D721Med (cell line): ENCODE results near the gene NKD1.

Experiments used
- DNase-seq: peaks from one replicate; pipeline ENCODE4 v3.0.0; 2011; ENCODE audit warnings: low spot score; ENCODE audit not compliant: insufficient read length
- FAIRE-seq: peaks from 2 replicates; lab custom pipeline; 2011; peaks lifted over from hg19 to GRCh38; lab: Jason Lieb, UNC
- TF ChIP-seq, protein P1 (sequence below): IDR thresholded peaks from 2 replicates; pipeline ENCODE4 v1.5.1; 2012; ENCODE audit warnings: mild to moderate bottlenecking, control low read depth; ENCODE audit not compliant: insufficient read depth; ENCODE audit errors: missing control alignments

NKD1 gene

GRCh38 chr16:50631985-50632576, 83.9 kb downstream of the NKD1 start:
- TF ChIP-seq, protein P1, sequence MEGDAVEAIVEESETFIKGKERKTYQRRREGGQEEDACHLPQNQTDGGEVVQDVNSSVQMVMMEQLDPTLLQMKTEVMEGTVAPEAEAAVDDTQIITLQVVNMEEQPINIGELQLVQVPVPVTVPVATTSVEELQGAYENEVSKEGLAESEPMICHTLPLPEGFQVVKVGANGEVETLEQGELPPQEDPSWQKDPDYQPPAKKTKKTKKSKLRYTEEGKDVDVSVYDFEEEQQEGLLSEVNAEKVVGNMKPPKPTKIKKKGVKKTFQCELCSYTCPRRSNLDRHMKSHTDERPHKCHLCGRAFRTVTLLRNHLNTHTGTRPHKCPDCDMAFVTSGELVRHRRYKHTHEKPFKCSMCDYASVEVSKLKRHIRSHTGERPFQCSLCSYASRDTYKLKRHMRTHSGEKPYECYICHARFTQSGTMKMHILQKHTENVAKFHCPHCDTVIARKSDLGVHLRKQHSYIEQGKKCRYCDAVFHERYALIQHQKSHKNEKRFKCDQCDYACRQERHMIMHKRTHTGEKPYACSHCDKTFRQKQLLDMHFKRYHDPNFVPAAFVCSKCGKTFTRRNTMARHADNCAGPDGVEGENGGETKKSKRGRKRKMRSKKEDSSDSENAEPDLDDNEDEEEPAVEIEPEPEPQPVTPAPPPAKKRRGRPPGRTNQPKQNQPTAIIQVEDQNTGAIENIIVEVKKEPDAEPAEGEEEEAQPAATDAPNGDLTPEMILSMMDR, result no peak
- FAIRE-seq, result no peak
- no peak for DNase-seq

DNA sequence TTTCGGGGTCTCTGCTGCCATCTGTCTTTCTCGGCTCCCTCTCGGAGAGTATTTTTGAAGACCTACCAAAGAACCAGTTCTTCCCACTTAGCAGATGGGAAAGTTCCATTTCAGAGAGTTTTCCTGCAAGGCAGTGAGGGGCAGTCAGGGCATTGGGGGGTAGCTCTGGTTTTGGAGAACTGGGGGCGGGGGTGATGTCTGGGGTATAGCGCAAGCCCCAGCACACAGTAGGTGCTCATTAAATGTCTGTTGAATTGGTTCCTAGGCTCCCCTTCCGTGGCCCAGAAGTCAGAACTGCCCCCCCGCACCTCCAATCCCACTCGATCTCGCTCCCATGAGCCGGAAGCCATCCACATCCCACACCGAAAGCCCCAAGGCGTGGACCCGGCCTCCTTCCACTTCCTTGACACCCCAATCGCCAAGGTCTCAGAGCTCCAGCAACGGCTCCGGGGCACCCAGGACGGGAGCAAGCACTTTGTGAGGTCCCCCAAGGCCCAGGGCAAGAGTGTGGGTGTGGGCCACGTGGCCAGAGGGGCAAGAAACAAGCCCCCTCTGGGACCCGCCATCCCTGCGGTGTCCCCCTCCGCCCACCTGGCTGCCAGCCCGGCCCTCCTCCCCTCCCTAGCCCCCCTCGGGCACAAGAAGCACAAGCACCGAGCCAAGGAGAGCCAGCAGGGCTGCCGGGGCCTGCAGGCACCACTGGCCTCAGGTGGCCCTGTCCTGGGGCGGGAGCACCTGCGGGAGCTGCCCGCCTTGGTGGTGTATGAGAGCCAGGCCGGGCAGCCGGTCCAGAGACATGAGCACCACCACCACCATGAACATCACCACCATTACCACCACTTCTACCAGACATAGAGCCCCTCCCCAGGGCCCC, 85.0 kb downstream of the NKD1 start:
- TF ChIP-seq, protein P1, result no peak
- FAIRE-seq (no peak), DNase-seq (no peak)

DNA sequence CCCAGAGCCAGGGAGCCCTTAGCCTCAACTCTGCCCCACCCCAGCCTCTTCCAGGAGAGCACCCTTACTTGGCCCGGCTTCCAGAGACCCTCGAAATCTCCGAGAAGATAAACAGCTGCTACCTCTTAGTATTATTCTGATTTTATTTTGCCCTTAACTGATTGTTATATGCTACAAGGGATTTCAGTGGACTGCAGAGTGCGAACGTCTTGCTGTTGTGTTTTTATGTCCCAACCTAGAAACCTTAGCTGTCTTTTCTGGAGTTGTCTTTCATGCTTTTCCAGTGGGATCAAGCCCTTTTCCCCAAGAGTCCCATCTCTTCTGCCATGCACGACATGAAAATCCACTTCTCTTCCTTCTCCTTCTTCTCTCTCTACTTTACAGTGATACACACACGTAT, 85.9 kb downstream of the NKD1 start:
- TF ChIP-seq, protein P1, result no peak
- no peak for FAIRE-seq

GRCh38 chr16:50634947-50635346, 86.8 kb downstream of the NKD1 start:
- no peak for DNase-seq
- TF ChIP-seq, protein P1, result peak; percentile 40
- no peak for FAIRE-seq

More for the DNA sequence above, 85.9 kb downstream of the NKD1 start:
- no peak for DNase-seq

DNA sequence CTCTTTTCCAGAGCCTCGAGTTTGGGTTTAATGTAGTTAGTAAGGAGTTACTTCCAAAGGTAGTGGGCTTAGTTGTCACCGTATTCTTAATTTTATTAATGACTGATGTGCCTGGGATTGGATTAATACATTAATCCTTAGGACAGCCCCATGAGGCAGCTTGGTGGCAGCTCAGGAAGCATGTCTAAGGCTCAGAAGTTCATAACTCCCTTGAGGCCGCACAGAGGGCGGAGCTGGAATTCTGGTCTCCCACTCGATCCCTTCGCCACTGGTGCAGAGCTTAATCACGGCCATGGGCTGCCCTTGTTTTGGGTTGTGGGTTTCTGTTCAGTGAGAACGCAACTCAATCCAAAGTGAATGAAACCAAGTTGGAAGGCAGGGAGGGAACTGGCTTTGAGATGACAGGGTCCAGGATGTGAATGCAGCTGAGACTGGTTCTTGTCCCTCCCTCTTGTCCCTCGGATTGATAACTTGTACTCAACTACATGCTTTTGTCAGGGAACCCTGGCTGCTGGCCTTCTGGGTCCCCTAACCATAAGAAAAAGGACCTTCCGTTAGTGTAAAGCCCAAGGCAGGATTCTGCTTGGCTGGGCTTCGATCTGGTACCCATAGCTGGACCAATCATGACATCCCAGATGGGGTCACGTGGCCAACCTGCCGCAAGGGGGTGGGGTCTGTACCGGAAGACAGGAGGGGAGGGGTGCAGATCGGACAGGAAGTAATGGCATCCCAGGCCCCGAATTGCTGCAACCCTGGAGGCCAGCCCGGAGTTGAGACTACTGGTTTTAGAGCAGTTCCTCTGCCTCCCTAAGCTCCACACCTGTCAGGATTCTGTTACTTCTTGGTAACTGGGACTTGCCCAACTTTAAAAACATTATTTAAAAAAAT, 87.6 kb downstream of the NKD1 start:
- DNase-seq (no peak), FAIRE-seq (no peak)
- TF ChIP-seq, protein P1, result no peak

GRCh38 chr16:50636753-50637374, 88.7 kb downstream of the NKD1 start:
- DNase-seq (no peak), FAIRE-seq (no peak)
- TF ChIP-seq, protein P1, result no peak
